Cerebellar nuclear complex (tissue), 1 donor: Measurements from ENCODE around the gene THRA.

Experiments used
- DNase-seq, 2 experiments: peaks; one replicate each; lab custom pipeline; 2025; lab: John Stamatoyannopoulos, UW

The THRA gene

GRCh38 chr17:40084477-40084876 is 21.7 kb downstream of the THRA start:
- DNase-seq = no peak

- no peak for DNase-seq
These were observed 23.6 kb downstream of the THRA start for GRCh38 chr17:40086150-40087044.

- DNase-seq = no peak
These were observed 24.5 kb downstream of the THRA start for GRCh38 chr17:40087049-40087794.

DNA sequence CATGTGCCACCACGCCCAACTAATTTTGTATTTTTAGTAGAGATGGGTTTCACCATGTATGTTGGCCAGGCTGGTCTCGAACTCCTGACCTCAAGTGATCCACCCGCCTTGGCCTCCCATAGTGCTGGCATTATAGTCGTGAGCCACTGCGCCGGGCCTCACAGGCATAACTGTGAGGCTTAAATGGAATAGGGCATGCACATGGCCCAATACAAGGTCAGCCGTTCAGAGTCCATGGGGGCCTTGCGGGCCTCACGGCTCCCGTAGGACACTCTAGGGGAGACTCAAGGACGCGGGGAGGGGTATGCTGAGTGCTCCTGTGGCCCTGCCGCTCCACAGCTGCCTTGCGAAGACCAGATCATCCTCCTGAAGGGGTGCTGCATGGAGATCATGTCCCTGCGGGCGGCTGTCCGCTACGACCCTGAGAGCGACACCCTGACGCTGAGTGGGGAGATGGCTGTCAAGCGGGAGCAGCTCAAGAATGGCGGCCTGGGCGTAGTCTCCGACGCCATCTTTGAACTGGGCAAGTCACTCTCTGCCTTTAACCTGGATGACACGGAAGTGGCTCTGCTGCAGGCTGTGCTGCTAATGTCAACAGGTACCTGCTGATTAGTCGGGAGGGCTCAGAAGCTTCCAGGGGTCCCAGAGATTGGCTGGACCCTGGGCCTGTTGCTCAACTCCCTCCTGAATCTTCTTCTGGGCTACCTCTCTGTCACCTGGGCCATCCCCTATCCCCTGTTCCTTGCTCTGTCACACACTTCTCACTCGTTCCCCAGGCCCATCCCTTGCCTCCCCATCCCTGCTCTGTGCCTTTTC is 25.3 kb downstream of the THRA start:
- DNase-seq = no peak

- no peak for DNase-seq
These were observed 26.5 kb downstream of the THRA start for GRCh38 chr17:40089077-40089895.

DNA sequence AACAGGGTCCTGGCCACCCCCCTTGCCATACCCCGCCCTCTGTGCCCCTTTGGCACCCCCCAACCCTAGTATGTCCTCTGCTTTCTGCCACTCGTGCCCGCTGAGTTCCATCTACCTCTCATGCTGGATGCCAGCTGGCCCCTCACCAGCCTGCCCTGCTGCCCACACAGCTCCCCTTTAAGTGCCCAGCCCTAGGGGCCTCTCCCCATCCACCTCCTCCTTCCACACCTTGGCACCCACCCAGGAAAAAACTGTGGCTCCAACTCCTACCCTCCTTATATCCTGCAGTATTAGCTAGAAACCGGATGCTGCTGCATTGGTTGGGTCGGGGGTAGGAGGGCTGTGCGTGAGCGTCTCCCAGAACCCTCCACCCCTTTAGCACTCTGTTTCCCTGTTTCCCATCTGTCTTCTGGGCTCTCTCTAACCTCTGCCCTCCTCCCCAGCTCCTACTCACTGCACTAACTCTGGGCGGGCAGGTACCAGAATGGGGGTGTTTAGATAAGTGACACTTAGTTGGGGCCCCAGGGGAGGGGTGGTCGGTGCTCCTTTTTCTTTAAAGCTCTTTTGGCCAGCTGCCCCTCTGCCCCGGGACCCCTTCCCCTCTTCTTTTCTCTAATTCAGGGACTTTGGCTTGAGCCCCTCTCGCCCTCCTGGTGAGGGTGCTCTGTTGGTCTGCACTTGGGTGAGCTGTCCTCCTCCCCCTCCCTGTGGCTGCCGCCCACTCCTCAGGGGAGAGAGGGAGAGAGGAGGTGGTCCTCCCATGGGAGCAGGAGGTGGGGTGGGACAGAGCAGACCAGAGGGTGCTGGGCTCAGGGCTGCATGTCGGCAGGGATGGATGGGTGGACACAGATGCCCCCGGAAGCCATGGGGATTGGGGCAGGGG is 27.7 kb downstream of the THRA start:
- no peak for DNase-seq

DNA sequence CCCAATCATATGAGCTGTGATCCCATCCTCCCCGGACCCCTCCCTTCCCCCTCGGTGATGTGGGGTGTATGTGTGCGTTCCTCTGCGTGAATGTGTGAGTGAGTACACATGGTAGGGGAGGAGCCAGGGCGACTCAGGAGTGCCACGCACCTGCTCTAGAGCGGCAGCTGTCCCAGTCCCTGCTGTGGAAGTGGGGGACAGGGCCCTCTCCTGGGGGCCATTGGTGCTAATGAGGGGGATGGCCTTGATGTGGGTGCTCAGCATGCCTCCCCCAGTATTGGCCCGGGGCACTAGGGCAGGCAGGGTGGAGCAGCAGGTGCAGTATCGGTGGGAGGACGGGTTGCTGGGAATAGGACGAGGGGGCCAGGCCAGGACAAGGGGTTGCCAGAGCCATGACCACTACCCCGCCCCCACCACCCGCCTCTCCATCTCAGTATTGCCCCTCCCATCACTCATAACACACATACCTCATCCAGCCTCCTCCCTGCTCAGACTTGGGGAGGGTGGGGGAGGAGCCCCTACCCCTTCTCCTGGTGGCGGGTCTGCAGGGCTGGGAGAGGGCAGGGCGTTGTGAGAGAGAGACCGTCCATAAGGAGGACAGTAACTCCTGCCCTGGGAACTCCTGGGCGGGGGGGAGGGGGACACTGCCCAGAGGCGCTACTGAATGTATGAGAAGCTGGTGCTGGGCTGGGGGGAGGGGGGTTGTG is 29.1 kb downstream of the THRA start:
- no peak for DNase-seq

DNA sequence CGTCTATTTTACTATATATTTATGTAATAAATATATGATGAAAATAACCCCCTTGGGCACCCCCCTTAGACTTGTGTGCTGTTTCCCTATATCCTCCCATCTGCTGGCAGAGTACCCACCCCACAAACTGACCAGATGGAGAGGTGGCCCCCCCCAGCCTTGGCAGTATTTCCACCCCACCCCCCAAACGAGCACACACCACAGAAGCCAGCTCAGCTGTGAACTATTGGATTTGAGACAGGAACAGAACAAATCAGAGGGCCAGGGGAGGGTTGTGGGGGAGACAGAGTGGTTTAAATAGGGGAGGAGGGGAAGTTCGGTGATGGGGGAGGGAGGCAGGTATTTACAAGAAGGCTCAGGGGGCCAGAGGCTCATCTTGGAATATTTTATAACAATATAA is 29.8 kb downstream of the THRA start:
- peak in 1 of 2 experiments; percentile 54 for DNase-seq

- no peak for DNase-seq
These were observed 30.3 kb downstream of the THRA start for GRCh38 chr17:40093005-40093579.

GRCh38 chr17:40093580-40094201 is 30.9 kb downstream of the THRA start:
- DNase-seq = no peak

GRCh38 chr17:40094874-40095273 is 32.1 kb downstream of the THRA start:
- DNase-seq = no peak

GRCh38 chr17:40095351-40095943 is 32.7 kb downstream of the THRA start:
- no peak for DNase-seq

- no peak for DNase-seq
These were observed 33.4 kb downstream of the THRA start for GRCh38 chr17:40095944-40096791.

GRCh38 chr17:40097087-40097486 is 34.3 kb downstream of the THRA start:
- DNase-seq = no peak

- no peak for DNase-seq
These were observed 35.4 kb downstream of the THRA start for GRCh38 chr17:40097931-40098845.

DNA sequence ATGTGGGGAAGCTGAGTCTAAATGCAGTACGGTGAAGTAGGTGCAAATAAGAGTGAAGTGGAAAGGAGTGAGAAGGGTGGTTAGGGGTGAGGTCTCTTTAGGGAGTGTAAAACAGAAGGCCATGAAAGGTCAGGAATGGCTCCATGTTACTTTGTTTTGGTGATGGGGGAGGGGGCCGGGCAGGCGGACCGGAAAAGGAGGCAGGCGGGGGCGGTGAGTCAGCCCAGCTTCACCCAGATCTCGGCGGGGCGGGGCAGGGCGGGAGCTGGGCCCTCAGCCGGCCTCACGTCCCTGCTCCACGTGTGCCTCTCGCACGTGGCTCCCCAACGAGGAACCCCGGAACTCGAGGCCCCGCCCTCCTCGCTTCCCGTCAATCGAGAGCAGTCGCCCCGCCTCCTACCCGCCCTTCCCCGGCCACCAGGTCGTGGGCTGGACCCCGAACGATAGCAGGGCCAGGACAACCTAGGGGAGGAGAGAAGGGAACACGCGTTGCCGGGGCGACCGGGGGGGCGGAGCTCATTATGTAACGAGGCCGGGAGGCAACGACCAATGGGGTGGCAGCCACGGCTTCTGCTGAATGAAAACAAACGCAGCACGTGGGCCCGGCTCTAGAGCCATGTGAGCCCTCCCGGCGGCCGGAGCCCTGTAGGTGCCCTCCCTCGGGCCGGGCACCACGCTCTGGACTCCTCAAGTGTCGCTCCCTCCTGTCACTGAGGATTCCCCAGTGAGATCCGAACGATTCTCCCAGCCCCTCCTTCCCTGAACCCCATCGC is 36.3 kb downstream of the THRA start:
- DNase-seq = peak; percentile 95 to 96
